ENCODE data around the gene UMAD1. TPM values are rescaled to one million over a fixed set of nuclear protein-coding genes. Genes with fewer than 3 reads are reported as not detected.

UMAD1 gene
- total RNA-seq, 1 donor = 13.8 TPM

- TF ChIP-seq CTCF (IDR thresholded peaks at IDR 0.05; ENCODE audit: insufficient read depth, low read depth, low read length) = no peak
- DNase-seq (ENCODE audit: low read depth) = no peak
- H3K4me3 ChIP-seq (ENCODE audit: low read depth, low read length) = no peak overlapping the region
These were observed 27.3 kb upstream of the UMAD1 start for GRCh38 chr7:7613210-7613609.

GRCh38 chr7:7614018-7614741 is 26.4 kb upstream of the UMAD1 start:
- no peak for TF ChIP-seq CTCF (IDR thresholded peaks at IDR 0.05; ENCODE audit: insufficient read depth, low read depth, low read length)
- DNase-seq (ENCODE audit: low read depth) = no peak
- H3K4me3 ChIP-seq (ENCODE audit: low read depth, low read length) = no peak overlapping the region

- TF ChIP-seq CTCF (IDR thresholded peaks at IDR 0.05; ENCODE audit: insufficient read depth, low read depth, low read length) = no peak
- no peak for DNase-seq (ENCODE audit: low read depth)
- H3K4me3 ChIP-seq (ENCODE audit: low read depth, low read length) = no peak overlapping the region
These were observed 23.0 kb upstream of the UMAD1 start for GRCh38 chr7:7617550-7617949.

GRCh38 chr7:7618410-7618809 is 22.1 kb upstream of the UMAD1 start:
- no peak for TF ChIP-seq CTCF (IDR thresholded peaks at IDR 0.05; ENCODE audit: insufficient read depth, low read depth, low read length)
- H3K4me3 ChIP-seq (ENCODE audit: low read depth, low read length) = no peak overlapping the region
- DNase-seq (ENCODE audit: low read depth) = no peak

GRCh38 chr7:7620236-7620635 is 20.3 kb upstream of the UMAD1 start:
- H3K4me3 ChIP-seq (ENCODE audit: low read depth, low read length) = no peak overlapping the region
- no peak for DNase-seq (ENCODE audit: low read depth)
- TF ChIP-seq CTCF (IDR thresholded peaks at IDR 0.05; ENCODE audit: insufficient read depth, low read depth, low read length) = no peak

GRCh38 chr7:7620644-7621210 is 19.8 kb upstream of the UMAD1 start:
- no peak overlapping the region for H3K4me3 ChIP-seq (ENCODE audit: low read depth, low read length)
- no peak for DNase-seq (ENCODE audit: low read depth)
- no peak for TF ChIP-seq CTCF (IDR thresholded peaks at IDR 0.05; ENCODE audit: insufficient read depth, low read depth, low read length)
